ENCODE results near the gene PPP6R2.

- TF ChIP-seq TAF1 (IDR thresholded peaks at IDR 0.05; ENCODE audit: borderline replicate concordance, insufficient read depth, low read length) (no peak), REST (IDR thresholded peaks at IDR 0.05; ENCODE audit: insufficient read depth in 1 of 2, low read depth in 2 of 2, low read length in 2 of 2) (no peak), SIN3A (IDR thresholded peaks at IDR 0.05; ENCODE audit: borderline replicate concordance, insufficient read depth, low read length) (no peak)
These were observed 125.5 kb downstream of the PPP6R2 start for GRCh38 chr22:50468626-50469025.

All from PFSK-1 (cell line).